GM12872 (cell line): ENCODE results near the gene VMP1.

Experiments used
- TF ChIP-seq, protein P1 (sequence below): IDR thresholded peaks from 3 replicates; pipeline ENCODE4 v1.5.1; 2011; ENCODE audit warnings: low read depth, mild to moderate bottlenecking, low read length, moderate library complexity; ENCODE audit not compliant: insufficient read depth

VMP1 gene

GRCh38 chr17:59851439-59852375 lies 144.3 kb downstream of the VMP1 start:
- TF ChIP-seq, protein P1, sequence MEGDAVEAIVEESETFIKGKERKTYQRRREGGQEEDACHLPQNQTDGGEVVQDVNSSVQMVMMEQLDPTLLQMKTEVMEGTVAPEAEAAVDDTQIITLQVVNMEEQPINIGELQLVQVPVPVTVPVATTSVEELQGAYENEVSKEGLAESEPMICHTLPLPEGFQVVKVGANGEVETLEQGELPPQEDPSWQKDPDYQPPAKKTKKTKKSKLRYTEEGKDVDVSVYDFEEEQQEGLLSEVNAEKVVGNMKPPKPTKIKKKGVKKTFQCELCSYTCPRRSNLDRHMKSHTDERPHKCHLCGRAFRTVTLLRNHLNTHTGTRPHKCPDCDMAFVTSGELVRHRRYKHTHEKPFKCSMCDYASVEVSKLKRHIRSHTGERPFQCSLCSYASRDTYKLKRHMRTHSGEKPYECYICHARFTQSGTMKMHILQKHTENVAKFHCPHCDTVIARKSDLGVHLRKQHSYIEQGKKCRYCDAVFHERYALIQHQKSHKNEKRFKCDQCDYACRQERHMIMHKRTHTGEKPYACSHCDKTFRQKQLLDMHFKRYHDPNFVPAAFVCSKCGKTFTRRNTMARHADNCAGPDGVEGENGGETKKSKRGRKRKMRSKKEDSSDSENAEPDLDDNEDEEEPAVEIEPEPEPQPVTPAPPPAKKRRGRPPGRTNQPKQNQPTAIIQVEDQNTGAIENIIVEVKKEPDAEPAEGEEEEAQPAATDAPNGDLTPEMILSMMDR: no peak

DNA sequence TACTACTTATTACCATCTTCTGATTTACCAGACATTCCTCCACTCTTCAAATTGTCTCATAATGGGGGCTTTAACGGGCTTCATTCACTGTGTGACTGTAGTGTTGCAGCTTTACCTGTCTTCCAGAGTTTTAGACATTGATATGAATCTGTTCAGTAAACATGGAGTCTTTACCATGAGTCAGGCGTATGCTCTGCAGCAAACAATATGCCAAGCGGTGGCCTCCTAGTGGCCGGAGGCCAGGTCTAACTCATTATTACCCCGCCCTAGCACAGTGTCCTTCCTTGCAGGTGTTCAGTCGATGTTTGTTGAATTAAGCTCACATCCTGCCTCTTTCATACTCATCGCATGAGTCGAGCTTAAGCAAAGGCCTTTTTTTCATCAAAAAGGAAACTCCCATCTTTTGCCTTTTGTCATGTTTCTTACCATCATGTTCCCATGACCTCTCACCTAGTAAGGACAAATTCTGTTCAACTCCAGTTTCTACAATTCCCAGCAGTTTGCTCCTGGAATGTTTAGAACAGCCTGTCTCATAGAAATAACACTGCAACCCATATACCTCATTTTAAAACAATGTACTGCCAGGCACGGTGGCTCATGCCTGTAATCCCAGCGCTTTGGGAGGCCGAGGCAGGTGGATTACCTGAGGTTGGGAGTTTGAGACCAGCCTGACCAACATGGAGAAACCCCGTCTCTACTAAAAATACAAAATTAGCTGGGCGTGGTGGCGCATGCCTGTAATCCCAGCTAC lies 145.9 kb downstream of the VMP1 start:
- TF ChIP-seq, protein P1: peak; percentile 61

- TF ChIP-seq, protein P1: no peak
Measured at GRCh38 chr17:59856859-59857794, 149.7 kb downstream of the VMP1 start.

DNA sequence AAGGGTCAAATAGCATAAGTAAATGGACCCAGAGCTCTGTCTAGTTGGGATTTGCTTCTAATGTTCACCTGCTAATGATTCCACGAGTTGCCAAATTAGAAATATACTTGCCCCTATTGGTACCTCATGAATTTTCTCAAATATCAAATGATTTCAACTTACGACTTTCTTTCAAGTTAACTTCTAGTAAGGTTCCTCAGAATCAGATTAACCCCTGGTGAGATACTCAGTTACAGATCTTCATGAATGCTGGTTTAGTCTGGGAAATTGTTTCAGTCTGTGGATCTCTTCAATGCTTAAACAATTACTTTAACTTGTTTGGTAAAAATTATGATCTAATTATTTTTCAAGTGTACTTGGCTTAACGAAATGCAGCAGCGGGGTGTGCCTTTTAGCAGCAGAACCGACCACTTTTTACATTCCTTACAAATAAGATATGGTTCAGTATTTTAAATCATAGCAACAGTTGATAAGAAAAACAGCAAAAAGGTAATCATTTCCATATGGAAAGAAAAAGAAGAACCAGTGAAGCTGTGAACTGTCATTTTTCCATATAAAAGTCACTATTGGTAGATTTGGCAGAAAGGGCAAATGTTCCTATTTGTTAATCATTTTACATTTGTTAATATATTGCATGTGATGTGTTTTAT lies 150.8 kb downstream of the VMP1 start:
- TF ChIP-seq, protein P1: no peak

- TF ChIP-seq, protein P1: no peak
Measured at GRCh38 chr17:59858932-59859331, 151.5 kb downstream of the VMP1 start.

GRCh38 chr17:59859444-59860025 lies 152.1 kb downstream of the VMP1 start:
- TF ChIP-seq, protein P1: peak; percentile 51; the same call in 1 of the 3 replicates
